Activated CD8-positive, alpha-beta memory T cell treated with anti-CD3 and anti-CD28 coated beads, Interleukin-2, amount 50 U/mL, for 4 hours (primary cell): ENCODE results near the gene MMP26.

Experiments used
- DNase-seq: peaks from one replicate; pipeline ENCODE4 v3.0.0-alpha.2; 2020

The MMP26 gene

DNA sequence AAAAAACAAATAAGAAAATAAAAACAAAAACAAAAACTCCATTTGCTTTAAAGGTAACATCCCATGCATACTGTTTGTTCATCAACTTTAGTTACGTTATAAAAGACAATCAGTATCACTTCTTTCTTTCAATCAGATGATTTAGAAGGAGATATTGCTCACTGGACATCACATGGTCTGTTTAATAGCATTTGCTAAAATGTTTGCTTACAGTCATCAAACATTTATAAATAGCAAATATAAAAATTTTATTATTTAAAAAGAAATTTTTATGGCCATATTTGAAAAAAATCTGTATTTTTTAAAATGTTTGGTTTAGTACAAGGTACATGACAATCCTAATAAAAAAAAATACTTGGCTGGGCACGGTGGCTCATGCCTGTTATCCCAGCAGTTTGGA lies 22.6 kb downstream of the MMP26 start:
- no peak for DNase-seq

DNA sequence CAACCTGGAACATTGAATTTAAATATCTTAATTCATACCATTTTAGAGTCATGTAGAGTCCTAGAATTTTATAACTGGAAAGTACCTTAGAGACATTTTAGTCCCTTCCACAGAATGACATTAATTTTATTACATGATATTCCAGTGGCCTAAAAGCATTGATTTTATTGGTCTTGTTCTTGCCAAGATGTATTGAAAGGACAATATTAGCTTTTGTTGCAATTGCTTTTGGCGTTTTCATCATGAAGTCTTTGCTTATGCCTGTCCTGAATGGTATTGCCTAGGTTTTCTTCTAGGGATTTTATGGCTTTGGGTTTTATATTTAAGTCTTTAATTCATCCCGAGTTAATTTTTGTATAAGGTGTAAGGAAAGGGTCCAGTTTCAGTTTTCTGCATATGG lies 36.2 kb downstream of the MMP26 start:
- no peak for DNase-seq

DNA sequence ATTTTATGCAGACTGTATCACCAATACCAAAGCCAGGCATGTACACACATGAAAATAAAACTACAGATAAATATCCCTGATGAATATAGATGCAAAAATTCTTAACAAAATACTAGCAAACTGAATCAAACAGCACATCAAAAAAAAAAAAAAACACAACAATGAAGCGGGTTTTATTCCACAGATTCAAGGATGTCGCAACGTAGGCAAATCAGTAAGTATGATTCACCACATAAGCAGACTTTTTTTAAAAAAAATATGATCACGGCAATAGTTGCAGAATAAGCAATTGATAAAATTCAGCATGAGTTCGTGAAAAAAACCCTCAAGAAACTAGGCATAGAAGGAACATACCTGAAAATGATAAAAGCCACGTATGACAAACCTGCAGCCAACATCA lies 43.9 kb downstream of the MMP26 start:
- no peak for DNase-seq

GRCh38 chr11:4751201-4751600 lies 46.6 kb downstream of the MMP26 start:
- no peak for DNase-seq
